ENCODE measurements around the gene TAS2R60. TPM values are rescaled to one million over a fixed set of nuclear protein-coding genes. Genes with fewer than 3 reads are reported as not detected.
"Not testable (repeated sequence)": the region's sequence is repeated elsewhere in the genome, so short reads cannot be mapped to it uniquely, and the experiment has no call there.

TAS2R60 gene
- total RNA-seq, 1 experiment from 2014 or later = not detected

GRCh38 chr7:143408252-143408685 is 35.0 kb upstream of the TAS2R60 start:
- no peak for DNase-seq
- Histone ChIP-seq H3K4me1 (ENCODE audit: low read length) (peaks cover 6% of the 10 kb centered on the region), H4K20me1 (ENCODE audit: insufficient read depth, low read depth, low read length) (no peaks in the 10 kb centered on the region), H3K9ac (ENCODE audit: low read length) (no peak overlapping the region), H3K4me2 (ENCODE audit: low read depth, low read length, poor library complexity, severe bottlenecking) (no peak overlapping the region), H2AFZ (ENCODE audit: low read length) (no peak overlapping the region), H3K36me3 (ENCODE audit: insufficient read depth, low read length) (no peaks in the 10 kb centered on the region), H3K27me3 (ENCODE audit: low read length) (no peaks in the 10 kb centered on the region), H3K9me2 (replicated peaks; ENCODE audit: insufficient read depth, low read length) (no peaks in the 10 kb centered on the region), H3K27ac (ENCODE audit: low read length) (no peak overlapping the region), H3K4me3 (ENCODE audit: low read length) (no peak overlapping the region), H3K79me2 (ENCODE audit: low read length) (no peaks in the 10 kb centered on the region), H3K9me3 (ENCODE audit: low read length) (no peaks in the 10 kb centered on the region)

- no peaks in the 10 kb centered on the region for H3K27me3 ChIP-seq (ENCODE audit: low read length)
- no peak within 1 kb of the TSS for H2AFZ ChIP-seq (ENCODE audit: low read length)
- no peak within 1 kb of the TSS for H3K27ac ChIP-seq (ENCODE audit: low read length)
- no peaks in the 10 kb centered on the region for H3K9me3 ChIP-seq (ENCODE audit: low read length)
- no peaks in the 10 kb centered on the region for H3K9me2 ChIP-seq (replicated peaks; ENCODE audit: insufficient read depth, low read length)
- H3K9ac ChIP-seq (ENCODE audit: low read length) = no peak within 1 kb of the TSS
- no peaks in the 10 kb centered on the region for H3K36me3 ChIP-seq (ENCODE audit: insufficient read depth, low read length)
- no peaks in the 10 kb centered on the region for H3K79me2 ChIP-seq (ENCODE audit: low read length)
- no peak within 1 kb of the TSS for H3K4me2 ChIP-seq (ENCODE audit: low read depth, low read length, poor library complexity, severe bottlenecking)
- H3K4me1 ChIP-seq (ENCODE audit: low read length) = peaks cover 6% of the 10 kb centered on the region
- H3K4me3 ChIP-seq (ENCODE audit: low read length) = no peak within 1 kb of the TSS
- no peaks in the 10 kb centered on the region for H4K20me1 ChIP-seq (ENCODE audit: insufficient read depth, low read depth, low read length)
- DNase-seq = peak; percentile 48
Measured at GRCh38 chr7:143408686-143409561, 34.3 kb upstream of the TAS2R60 start, which contains the start of gene EPHA1. Gene EPHA1, minus strand, starts transcription at chr7:143408856. Its CDS starts 51 bp downstream, at chr7:143408805.

- no peaks in the 10 kb centered on the region for H3K9me3 ChIP-seq (ENCODE audit: low read length)
- H4K20me1 ChIP-seq (ENCODE audit: insufficient read depth, low read depth, low read length) = no peaks in the 10 kb centered on the region
- no peaks in the 10 kb centered on the region for H3K36me3 ChIP-seq (ENCODE audit: insufficient read depth, low read length)
- no peak overlapping the region for H3K9ac ChIP-seq (ENCODE audit: low read length)
- no peaks in the 10 kb centered on the region for H3K9me2 ChIP-seq (replicated peaks; ENCODE audit: insufficient read depth, low read length)
- no peak overlapping the region for H2AFZ ChIP-seq (ENCODE audit: low read length)
- peaks cover 6% of the 10 kb centered on the region for H3K4me1 ChIP-seq (ENCODE audit: low read length)
- H3K27me3 ChIP-seq (ENCODE audit: low read length) = no peaks in the 10 kb centered on the region
- H3K27ac ChIP-seq (ENCODE audit: low read length) = no peak overlapping the region
- no peak for DNase-seq
- no peak overlapping the region for H3K4me2 ChIP-seq (ENCODE audit: low read depth, low read length, poor library complexity, severe bottlenecking)
- H3K79me2 ChIP-seq (ENCODE audit: low read length) = no peaks in the 10 kb centered on the region
- H3K4me3 ChIP-seq (ENCODE audit: low read length) = no peak overlapping the region
Measured at GRCh38 chr7:143410521-143411004, 32.7 kb upstream of the TAS2R60 start.

- no peaks in the 10 kb centered on the region for H3K79me2 ChIP-seq (ENCODE audit: low read length)
- H3K9ac ChIP-seq (ENCODE audit: low read length) = no peak overlapping the region
- peaks cover 6% of the 10 kb centered on the region for H3K4me1 ChIP-seq (ENCODE audit: low read length)
- H3K9me3 ChIP-seq (ENCODE audit: low read length) = no peaks in the 10 kb centered on the region
- no peaks in the 10 kb centered on the region for H3K27me3 ChIP-seq (ENCODE audit: low read length)
- no peaks in the 10 kb centered on the region for H4K20me1 ChIP-seq (ENCODE audit: insufficient read depth, low read depth, low read length)
- no peak overlapping the region for H3K4me3 ChIP-seq (ENCODE audit: low read length)
- no peak overlapping the region for H2AFZ ChIP-seq (ENCODE audit: low read length)
- H3K9me2 ChIP-seq (replicated peaks; ENCODE audit: insufficient read depth, low read length) = no peaks in the 10 kb centered on the region
- H3K36me3 ChIP-seq (ENCODE audit: insufficient read depth, low read length) = no peaks in the 10 kb centered on the region
- no peak for DNase-seq
- H3K4me2 ChIP-seq (ENCODE audit: low read depth, low read length, poor library complexity, severe bottlenecking) = no peak overlapping the region
- H3K27ac ChIP-seq (ENCODE audit: low read length) = no peak overlapping the region
Measured at GRCh38 chr7:143411976-143412708, 31.1 kb upstream of the TAS2R60 start.

- H3K4me3 ChIP-seq (ENCODE audit: low read length) = no peak overlapping the region
- DNase-seq = no peak
- H3K9ac ChIP-seq (ENCODE audit: low read length) = no peak overlapping the region
- no peaks in the 10 kb centered on the region for H3K9me3 ChIP-seq (ENCODE audit: low read length)
- no peaks in the 10 kb centered on the region for H3K27me3 ChIP-seq (ENCODE audit: low read length)
- H3K9me2 ChIP-seq (replicated peaks; ENCODE audit: insufficient read depth, low read length) = no peaks in the 10 kb centered on the region
- H2AFZ ChIP-seq (ENCODE audit: low read length) = no peak overlapping the region
- H3K27ac ChIP-seq (ENCODE audit: low read length) = no peak overlapping the region
- no peaks in the 10 kb centered on the region for H4K20me1 ChIP-seq (ENCODE audit: insufficient read depth, low read depth, low read length)
- peaks cover 6% of the 10 kb centered on the region for H3K4me1 ChIP-seq (ENCODE audit: low read length)
- H3K4me2 ChIP-seq (ENCODE audit: low read depth, low read length, poor library complexity, severe bottlenecking) = no peak overlapping the region
- H3K36me3 ChIP-seq (ENCODE audit: insufficient read depth, low read length) = no peaks in the 10 kb centered on the region
- no peaks in the 10 kb centered on the region for H3K79me2 ChIP-seq (ENCODE audit: low read length)
Measured at GRCh38 chr7:143413123-143413522, 30.1 kb upstream of the TAS2R60 start.

- not testable (repeated sequence) for H4K20me1 ChIP-seq (ENCODE audit: insufficient read depth, low read depth, low read length); H3K27me3 ChIP-seq (ENCODE audit: low read length); H3K9me2 ChIP-seq (replicated peaks; ENCODE audit: insufficient read depth, low read length); DNase-seq; H2AFZ ChIP-seq (ENCODE audit: low read length); H3K4me3 ChIP-seq (ENCODE audit: low read length); H3K79me2 ChIP-seq (ENCODE audit: low read length); H3K4me2 ChIP-seq (ENCODE audit: low read depth, low read length, poor library complexity, severe bottlenecking); H3K4me1 ChIP-seq (ENCODE audit: low read length); H3K9ac ChIP-seq (ENCODE audit: low read length); H3K27ac ChIP-seq (ENCODE audit: low read length); H3K9me3 ChIP-seq (ENCODE audit: low read length); H3K36me3 ChIP-seq (ENCODE audit: insufficient read depth, low read length)
Measured at GRCh38 chr7:143415209-143415608, 28.0 kb upstream of the TAS2R60 start.

- Histone ChIP-seq H3K9ac (ENCODE audit: low read length) (no peak overlapping the region), H3K9me2 (replicated peaks; ENCODE audit: insufficient read depth, low read length) (no peaks in the 10 kb centered on the region), H3K9me3 (ENCODE audit: low read length) (no peaks in the 10 kb centered on the region), H3K36me3 (ENCODE audit: insufficient read depth, low read length) (no peaks in the 10 kb centered on the region), H3K4me1 (ENCODE audit: low read length) (no peaks in the 10 kb centered on the region), H3K79me2 (ENCODE audit: low read length) (no peaks in the 10 kb centered on the region), H4K20me1 (ENCODE audit: insufficient read depth, low read depth, low read length) (no peaks in the 10 kb centered on the region), H3K27ac (ENCODE audit: low read length) (no peak overlapping the region), H3K4me3 (ENCODE audit: low read length) (no peak overlapping the region), H2AFZ (ENCODE audit: low read length) (no peak overlapping the region), H3K27me3 (ENCODE audit: low read length) (no peaks in the 10 kb centered on the region), H3K4me2 (ENCODE audit: low read depth, low read length, poor library complexity, severe bottlenecking) (no peak overlapping the region)
- no peak for DNase-seq
Measured at GRCh38 chr7:143415742-143416397, 27.4 kb upstream of the TAS2R60 start.
